RWPE1 (cell line): ENCODE results near the gene SMYD5.

Source experiments
- CTCF ChIA-PET: fragments of 350-600 bp; sonication (Branson Sonifier 250); formaldehyde crosslinking; extraction: SDS; loops from one replicate; lab custom pipeline; 2021; lab: Yijun Ruan, JAX
- POLR2A ChIA-PET: fragments of 400-600 bp; formaldehyde crosslinking; extraction: SDS; loops from one replicate; lab custom pipeline; 2020; ENCODE audit warnings: antibody characterized with exemption; ENCODE audit not compliant: low non-redundant PET; lab: Yijun Ruan, JAX
- DNase-seq: peaks from one replicate; pipeline ENCODE4 v3.0.0; 2012; ENCODE audit warnings: low spot score
- H3K27ac ChIP-seq: fragments of 450-650 bp; 2 replicates; pipeline ENCODE4 v1.5.1; 2017
- CTCF ChIP-seq: fragments of 450-650 bp; conservative IDR thresholded peaks from 2 replicates; pipeline ENCODE4 v1.5.1; 2017; ENCODE audit warnings: low read depth, mild to moderate bottlenecking

Gene SMYD5

GRCh38 chr2:73257425-73258125 lies 43.5 kb downstream of the SMYD5 start:
- no peak for DNase-seq
- H3K27ac ChIP-seq = no peak overlapping the region
- ChIA-PET POLR2A (no interaction called here), CTCF (interaction anchor here (1.0 to 1.2 kb wide), 2 partner anchors 10 to 11 kb away, joined by 4 read pairs; no protein-coding TSS in a partner anchor)
- TF ChIP-seq CTCF = no peak

GRCh38 chr2:73258186-73258912 lies 44.3 kb downstream of the SMYD5 start:
- no peak for TF ChIP-seq CTCF
- ChIA-PET POLR2A (no interaction called here), CTCF (interaction anchor here (0.5 to 1.2 kb wide), 3 partner anchors 10 to 51 kb away, joined by 3 to 4 read pairs (median 3); no protein-coding TSS in a partner anchor)
- no peak for DNase-seq
- H3K27ac ChIP-seq = no peak overlapping the region

- ChIA-PET CTCF (interaction anchor here (0.5 to 1.1 kb wide), 3 partner anchors 9 to 52 kb away, joined by 3 read pairs; no protein-coding TSS in a partner anchor), POLR2A (no interaction called here)
- no peak overlapping the region for H3K27ac ChIP-seq
- no peak for DNase-seq
- no peak for TF ChIP-seq CTCF
Measured at GRCh38 chr2:73258913-73259215, 44.8 kb downstream of the SMYD5 start.

GRCh38 chr2:73259276-73259675 lies 45.2 kb downstream of the SMYD5 start:
- ChIA-PET POLR2A (no interaction called here), CTCF (interaction anchor here (0.6 to 1.1 kb wide), 2 partner anchors 9 to 12 kb away, joined by 3 read pairs; no protein-coding TSS in a partner anchor)
- no peak for TF ChIP-seq CTCF
- DNase-seq = no peak
- no peak overlapping the region for H3K27ac ChIP-seq

GRCh38 chr2:73259704-73260337 lies 45.8 kb downstream of the SMYD5 start:
- POLR2A ChIA-PET = no interaction called here

More at GRCh38 chr2:73259704-73260337, 45.8 kb downstream of the SMYD5 start:
- no peak overlapping the region for H3K27ac ChIP-seq
- no peak for DNase-seq
- CTCF ChIA-PET = interaction anchor here (0.6 to 1.3 kb wide), 6 partner anchors 12 to 175 kb away, joined by 3 to 7 read pairs (median 4); partner anchors contain the start of genes CCT7 and PRADC1
- no peak for TF ChIP-seq CTCF
